Choroid plexus epithelial cell (primary cell): ENCODE results near the gene MAN2A2.

Experiments used
- DNase-seq: peaks from one replicate; pipeline ENCODE4 v3.0.0-alpha.2; 2010; ENCODE audit warnings: low read depth
- H3K4me3 ChIP-seq: 2 replicates; pipeline ENCODE4 v1.5.1; 2011; ENCODE audit warnings: low read depth, mild to moderate bottlenecking, control low read depth, low read length, moderate library complexity
- CTCF ChIP-seq: conservative IDR thresholded peaks from 2 replicates; pipeline ENCODE4 v1.5.1; 2011; ENCODE audit warnings: low read depth, mild to moderate bottlenecking, control low read depth, inconsistent platforms, low read length, moderate library complexity

MAN2A2 gene

GRCh38 chr15:90962021-90962420 is 58.9 kb downstream of the MAN2A2 start:
- TF ChIP-seq CTCF, result no peak
- no peak overlapping the region for H3K4me3 ChIP-seq
- DNase-seq, result no peak

- H3K4me3 ChIP-seq, result no peak overlapping the region
- no peak for TF ChIP-seq CTCF
- DNase-seq, result no peak
Measured at GRCh38 chr15:90966262-90966661, 63.2 kb downstream of the MAN2A2 start.

GRCh38 chr15:90967206-90967605 is 64.1 kb downstream of the MAN2A2 start:
- no peak for TF ChIP-seq CTCF
- no peak overlapping the region for H3K4me3 ChIP-seq
- no peak for DNase-seq

GRCh38 chr15:90968434-90968833 is 65.3 kb downstream of the MAN2A2 start:
- no peak overlapping the region for H3K4me3 ChIP-seq
- no peak for TF ChIP-seq CTCF
- no peak for DNase-seq

- TF ChIP-seq CTCF, result no peak
- no peak overlapping the region for H3K4me3 ChIP-seq
- no peak for DNase-seq
Measured at GRCh38 chr15:90970274-90970673, 67.2 kb downstream of the MAN2A2 start.

- no peak overlapping the region for H3K4me3 ChIP-seq
- TF ChIP-seq CTCF, result no peak
- no peak for DNase-seq
Measured at GRCh38 chr15:90972133-90972532, 69.0 kb downstream of the MAN2A2 start.
